GM23248 (cell line): ENCODE results near the gene MID1.

Experiments
- EZH2 ChIP-seq: fragments of 200-600 bp; sonication (generic); IDR thresholded peaks from 2 replicates; pipeline ENCODE4 v1.6.1; 2018; ENCODE audit warnings: antibody characterized with exemption, mild to moderate bottlenecking; ENCODE audit not compliant: insufficient read depth, poor library complexity, severe bottlenecking
- EZH2phosphoT487 ChIP-seq: fragments of 200-600 bp; sonication (generic); IDR thresholded peaks from 2 replicates; pipeline ENCODE4 v1.6.1; 2018; ENCODE audit warnings: antibody characterized with exemption, moderate library complexity, mild to moderate bottlenecking, low read depth; ENCODE audit not compliant: insufficient read depth

- TF ChIP-seq EZH2phosphoT487 (no peak), EZH2 (no peak)
Measured at GRCh38 chrX:10576777-10577447, 43.5 kb downstream of the MID1 start.
